Esophagus muscularis mucosa (tissue), 4 donors: ENCODE results near the gene ARID5B. TPM values are rescaled to one million over a fixed set of nuclear protein-coding genes. Genes with fewer than 3 reads are reported as not detected.
A peak's percentile ranks its signal among the peaks of the same experiment; 100 is the strongest.

Experiments used
- DNase-seq: peaks from one replicate; pipeline ENCODE4 v3.0.0-alpha.2; 2017; ENCODE audit errors: extremely low spot score
- H3K27ac ChIP-seq, 4 donors: fragments of 200-600 bp; sonication (generic); replicated peaks in 1 of 4; 1 replicate in 3 of 4; 2 replicates in 1 of 4; pipeline ENCODE4 v1.5.1; 2016 to 2019; ENCODE audit warnings: mild to moderate bottlenecking in 1 of 4
- H3K27me3 ChIP-seq, 4 donors: fragments of 200-600 bp; sonication (generic); one replicate each; pipeline versions ENCODE4 v1.5.1 to v1.6.0; 2016 to 2019
- H3K36me3 ChIP-seq, 4 donors: fragments of 200-600 bp; sonication (generic); one replicate each; pipeline ENCODE4 v1.5.1; 2016 to 2019
- H3K4me1 ChIP-seq, 4 donors: fragments of 200-600 bp; sonication (generic); one replicate each; pipeline ENCODE4 v1.5.1; 2016 to 2019
- H3K4me3 ChIP-seq, 4 donors: fragments of 200-600 bp; sonication (generic); 1 replicate in 2 of 4; 2 replicates in 2 of 4; pipeline ENCODE4 v1.5.1; 2016 to 2019; ENCODE audit warnings: mild to moderate bottlenecking in 4 of 4, moderate library complexity in 1 of 4
- H3K9me3 ChIP-seq, 4 donors: fragments of 200-600 bp; sonication (generic); 1 replicate in 3 of 4; 2 replicates in 1 of 4; pipeline ENCODE4 v1.5.1; 2016 to 2019
- EP300 ChIP-seq: sonication (generic); formaldehyde crosslinking; IDR thresholded peaks from one replicate; pipeline ENCODE4 v1.6.1; 2017; ENCODE audit warnings: antibody characterized with exemption
- POLR2A ChIP-seq: fragments of 450-650 bp; IDR thresholded peaks from one replicate; pipeline ENCODE4 v1.6.1; 2017; ENCODE audit warnings: antibody characterized with exemption, moderate library complexity, mild to moderate bottlenecking, low read depth
- POLR2AphosphoS5 ChIP-seq, 2 donors: sonication (generic); formaldehyde crosslinking; IDR thresholded peaks; one replicate each; pipeline ENCODE4 v1.6.1; 2017; ENCODE audit warnings: antibody characterized with exemption in 2 of 2
- WGBS: methylation state at CpG from one replicate; pipeline ENCODE4 v1.1.5; 2018; 5-methylcytosine and 5-hydroxymethylcytosine counted together
- intact Hi-C: fragments of 100-400 bp; cut with DNase I; formaldehyde crosslinking; loops from one replicate; pipeline ENCODE4 v1.15.1; 2023
- total RNA-seq, 4 donors: library from RNA; depleted of rRNA; stranded (reverse); fragments of >200 nt; gene quantifications; one replicate each; pipeline versions ENCODE4 v1.1.0 to v1.2.1, GENCODE V29; 2016
- TF ChIP-seq, protein P1 (sequence below), 3 experiments: fragments of 200-600 bp in 2 of 3; fragments of 450-650 bp in 1 of 3; sonication (generic) in 2 of 3; IDR thresholded peaks; one replicate each; pipeline ENCODE4 v1.5.1; 2017 to 2019; ENCODE audit warnings: antibody characterized with exemption in 3 of 3, mild to moderate bottlenecking in 2 of 3, moderate library complexity in 1 of 3

ARID5B gene
- total RNA-seq, 4 donors from 2014 or later = 33.6 to 150 (median 64.9) TPM

- no peaks in the 10 kb centered on the region for H3K27me3 ChIP-seq
- intact Hi-C loops = no loop called here
- no peak for DNase-seq
- TF ChIP-seq POLR2AphosphoS5 (IDR thresholded peaks at IDR 0.05) = no peak
- peak overlapping the region in 2 of 4 donors; percentile 21 to 23 for H3K27ac ChIP-seq
- H3K36me3 ChIP-seq = no peaks in the 10 kb centered on the region
- 62% methylated on average over 3 of the region's 3 CpGs for WGBS
- peaks cover 31 to 37% (median 33%) of the 10 kb centered on the region in 4 donors for H3K4me1 ChIP-seq
- H3K4me3 ChIP-seq = no peak overlapping the region
- H3K9me3 ChIP-seq = no peaks in the 10 kb centered on the region
These were observed 104.2 kb downstream of the ARID5B start for GRCh38 chr10:62005687-62006086.

GRCh38 chr10:62007145-62007544 is 105.6 kb downstream of the ARID5B start:
- DNase-seq = no peak
- Histone ChIP-seq H3K36me3 (no peaks in the 10 kb centered on the region), H3K4me3 (no peak overlapping the region), H3K27ac (no peak overlapping the region), H3K4me1 (peaks cover 31 to 37% (median 34%) of the 10 kb centered on the region in 4 donors), H3K27me3 (no peaks in the 10 kb centered on the region), H3K9me3 (no peaks in the 10 kb centered on the region)
- TF ChIP-seq EP300 = no peak
- TF ChIP-seq, protein P1, sequence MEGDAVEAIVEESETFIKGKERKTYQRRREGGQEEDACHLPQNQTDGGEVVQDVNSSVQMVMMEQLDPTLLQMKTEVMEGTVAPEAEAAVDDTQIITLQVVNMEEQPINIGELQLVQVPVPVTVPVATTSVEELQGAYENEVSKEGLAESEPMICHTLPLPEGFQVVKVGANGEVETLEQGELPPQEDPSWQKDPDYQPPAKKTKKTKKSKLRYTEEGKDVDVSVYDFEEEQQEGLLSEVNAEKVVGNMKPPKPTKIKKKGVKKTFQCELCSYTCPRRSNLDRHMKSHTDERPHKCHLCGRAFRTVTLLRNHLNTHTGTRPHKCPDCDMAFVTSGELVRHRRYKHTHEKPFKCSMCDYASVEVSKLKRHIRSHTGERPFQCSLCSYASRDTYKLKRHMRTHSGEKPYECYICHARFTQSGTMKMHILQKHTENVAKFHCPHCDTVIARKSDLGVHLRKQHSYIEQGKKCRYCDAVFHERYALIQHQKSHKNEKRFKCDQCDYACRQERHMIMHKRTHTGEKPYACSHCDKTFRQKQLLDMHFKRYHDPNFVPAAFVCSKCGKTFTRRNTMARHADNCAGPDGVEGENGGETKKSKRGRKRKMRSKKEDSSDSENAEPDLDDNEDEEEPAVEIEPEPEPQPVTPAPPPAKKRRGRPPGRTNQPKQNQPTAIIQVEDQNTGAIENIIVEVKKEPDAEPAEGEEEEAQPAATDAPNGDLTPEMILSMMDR (IDR thresholded peaks at IDR 0.05) = no peak
- TF ChIP-seq POLR2AphosphoS5 (IDR thresholded peaks at IDR 0.05) = no peak
- TF ChIP-seq POLR2A = no peak
- intact Hi-C loops = no loop called here
- 94% methylated on average over 2 of the region's 2 CpGs for WGBS

DNA sequence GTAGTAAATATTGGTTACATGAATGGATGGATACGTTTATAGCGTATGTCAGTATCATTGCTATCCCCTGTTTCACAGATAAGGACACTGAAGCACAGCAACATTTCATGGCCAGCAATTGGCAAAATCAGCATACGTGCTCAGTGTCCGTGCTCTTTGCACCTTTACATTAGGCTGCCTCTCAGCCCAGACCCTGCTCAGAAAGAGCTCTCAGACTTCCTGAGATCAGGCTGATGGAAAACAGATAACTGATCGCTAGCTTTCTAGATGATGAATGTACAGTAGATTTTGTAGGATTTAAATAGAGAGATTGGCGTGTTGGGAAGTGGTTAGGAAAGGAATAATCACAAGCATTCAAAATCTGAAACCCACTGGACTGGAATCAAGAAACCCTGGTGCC is 106.7 kb downstream of the ARID5B start:
- no peak overlapping the region for H3K27ac ChIP-seq
- peaks cover 0 to 3% (median 0%) of the 10 kb centered on the region in 4 donors for H3K36me3 ChIP-seq
- no peak for DNase-seq
- 87% methylated on average over 6 of the region's 6 CpGs for WGBS
- H3K9me3 ChIP-seq = no peaks in the 10 kb centered on the region
- TF ChIP-seq EP300 (no peak), POLR2A (no peak)
- H3K27me3 ChIP-seq = no peaks in the 10 kb centered on the region
- no peak overlapping the region for H3K4me3 ChIP-seq
- H3K4me1 ChIP-seq = peaks cover 31 to 36% (median 34%) of the 10 kb centered on the region in 4 donors
- intact Hi-C loops = no loop called here

GRCh38 chr10:62008946-62009345 is 107.4 kb downstream of the ARID5B start:
- no peaks in the 10 kb centered on the region for H3K9me3 ChIP-seq
- no peak overlapping the region for H3K27ac ChIP-seq
- H3K4me1 ChIP-seq = peaks cover 30 to 32% (median 31%) of the 10 kb centered on the region in 4 donors
- intact Hi-C loops = no loop called here
- H3K36me3 ChIP-seq = peaks cover 0 to 3% (median 0%) of the 10 kb centered on the region in 4 donors
- no peak overlapping the region for H3K4me3 ChIP-seq
- WGBS = 76% methylated on average over 2 of the region's 2 CpGs
- H3K27me3 ChIP-seq = no peaks in the 10 kb centered on the region
- TF ChIP-seq, protein P1 (IDR thresholded peaks at IDR 0.05) = no peak
- TF ChIP-seq POLR2AphosphoS5 (IDR thresholded peaks at IDR 0.05) = no peak
- no peak for TF ChIP-seq EP300
- no peak for TF ChIP-seq POLR2A
- no peak for DNase-seq

DNA sequence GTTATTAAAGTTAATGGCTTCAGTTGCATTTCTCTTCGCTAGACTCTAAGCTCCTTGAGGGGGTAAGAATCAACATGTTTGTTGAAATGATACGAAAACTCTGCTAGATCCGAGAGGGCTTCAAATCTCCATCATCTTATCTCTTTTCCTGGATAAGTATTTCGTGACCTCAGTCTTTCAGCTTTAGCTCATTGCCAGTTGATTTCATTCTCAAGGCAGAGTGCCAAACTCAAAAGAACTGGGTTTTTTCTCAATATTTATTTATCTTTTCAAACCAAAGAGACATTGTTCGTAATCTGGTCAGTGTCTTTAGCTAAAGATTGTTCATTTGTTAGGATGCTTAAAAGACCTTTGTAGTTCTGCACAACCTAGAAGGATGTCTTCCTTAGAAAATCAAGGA is 108.9 kb downstream of the ARID5B start:
- WGBS = 65% methylated on average over 5 of the region's 5 CpGs
- no peak for DNase-seq
- Histone ChIP-seq H3K9me3 (no peaks in the 10 kb centered on the region), H3K36me3 (peaks cover 0 to 3% (median 0%) of the 10 kb centered on the region in 4 donors), H3K27me3 (no peaks in the 10 kb centered on the region), H3K27ac (no peak overlapping the region), H3K4me1 (peaks cover 16 to 20% (median 17%) of the 10 kb centered on the region in 4 donors), H3K4me3 (no peak overlapping the region)
- TF ChIP-seq POLR2AphosphoS5 (IDR thresholded peaks at IDR 0.05) (no peak), EP300 (no peak), POLR2A (no peak)
- TF ChIP-seq, protein P1 (IDR thresholded peaks at IDR 0.05) = no peak
- intact Hi-C loops = no loop called here

- intact Hi-C loops = no loop called here
- WGBS = 89% methylated on average over 5 of the region's 5 CpGs
- DNase-seq = no peak
These were observed 110.1 kb downstream of the ARID5B start for GRCh38 chr10:62011558-62011957.

More at GRCh38 chr10:62011558-62011957, 110.1 kb downstream of the ARID5B start:
- Histone ChIP-seq H3K36me3 (peaks cover 0 to 3% (median 0%) of the 10 kb centered on the region in 4 donors), H3K4me1 (peaks cover 16 to 22% (median 16%) of the 10 kb centered on the region in 4 donors), H3K27ac (no peak overlapping the region), H3K27me3 (no peaks in the 10 kb centered on the region), H3K4me3 (no peak overlapping the region), H3K9me3 (no peaks in the 10 kb centered on the region)
- TF ChIP-seq, protein P1 (IDR thresholded peaks at IDR 0.05) = no peak
- TF ChIP-seq POLR2AphosphoS5 (IDR thresholded peaks at IDR 0.05) (no peak), EP300 (no peak), POLR2A (no peak)
